RWPE1 (cell line): ENCODE data around the gene TRDN.

Source experiments
- CTCF ChIA-PET: fragments of 350-600 bp; sonication (Branson Sonifier 250); formaldehyde crosslinking; extraction: SDS; loops from one replicate; lab custom pipeline; 2021; lab: Yijun Ruan, JAX
- POLR2A ChIA-PET: fragments of 400-600 bp; formaldehyde crosslinking; extraction: SDS; loops from one replicate; lab custom pipeline; 2020; ENCODE audit warnings: antibody characterized with exemption; ENCODE audit not compliant: low non-redundant PET; lab: Yijun Ruan, JAX
- DNase-seq: peaks from one replicate; pipeline ENCODE4 v3.0.0; 2012; ENCODE audit warnings: low spot score
- H3K27ac ChIP-seq: fragments of 450-650 bp; 2 replicates; pipeline ENCODE4 v1.5.1; 2017
- TF ChIP-seq, protein P1 (sequence below): fragments of 450-650 bp; conservative IDR thresholded peaks from 2 replicates; pipeline ENCODE4 v1.5.1; 2017; ENCODE audit warnings: low read depth, mild to moderate bottlenecking

The TRDN gene

DNA sequence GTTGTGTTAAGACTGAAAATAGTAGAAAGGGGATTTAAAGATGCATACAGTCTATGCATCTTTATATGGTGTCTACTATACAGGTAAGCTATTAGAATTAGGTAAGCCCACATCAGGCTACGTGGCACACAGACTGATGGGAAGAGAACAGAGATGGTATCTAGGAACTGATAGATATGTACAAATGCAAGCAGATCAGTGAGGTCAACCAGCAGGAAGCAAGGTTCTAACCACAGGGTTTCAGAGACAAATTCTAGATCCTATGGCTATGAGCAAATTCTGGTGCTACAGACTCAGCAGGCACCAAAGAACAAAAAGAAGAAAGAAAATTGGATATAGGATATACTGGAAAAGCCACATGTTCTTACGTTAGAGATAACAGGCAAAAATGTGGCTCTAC is 110.6 kb downstream of the TRDN start:
- CTCF ChIA-PET: no interaction called here
- TF ChIP-seq, protein P1, sequence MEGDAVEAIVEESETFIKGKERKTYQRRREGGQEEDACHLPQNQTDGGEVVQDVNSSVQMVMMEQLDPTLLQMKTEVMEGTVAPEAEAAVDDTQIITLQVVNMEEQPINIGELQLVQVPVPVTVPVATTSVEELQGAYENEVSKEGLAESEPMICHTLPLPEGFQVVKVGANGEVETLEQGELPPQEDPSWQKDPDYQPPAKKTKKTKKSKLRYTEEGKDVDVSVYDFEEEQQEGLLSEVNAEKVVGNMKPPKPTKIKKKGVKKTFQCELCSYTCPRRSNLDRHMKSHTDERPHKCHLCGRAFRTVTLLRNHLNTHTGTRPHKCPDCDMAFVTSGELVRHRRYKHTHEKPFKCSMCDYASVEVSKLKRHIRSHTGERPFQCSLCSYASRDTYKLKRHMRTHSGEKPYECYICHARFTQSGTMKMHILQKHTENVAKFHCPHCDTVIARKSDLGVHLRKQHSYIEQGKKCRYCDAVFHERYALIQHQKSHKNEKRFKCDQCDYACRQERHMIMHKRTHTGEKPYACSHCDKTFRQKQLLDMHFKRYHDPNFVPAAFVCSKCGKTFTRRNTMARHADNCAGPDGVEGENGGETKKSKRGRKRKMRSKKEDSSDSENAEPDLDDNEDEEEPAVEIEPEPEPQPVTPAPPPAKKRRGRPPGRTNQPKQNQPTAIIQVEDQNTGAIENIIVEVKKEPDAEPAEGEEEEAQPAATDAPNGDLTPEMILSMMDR: no peak
- no peak overlapping the region for H3K27ac ChIP-seq
- no peak for DNase-seq
- POLR2A ChIA-PET: no interaction called here

DNA sequence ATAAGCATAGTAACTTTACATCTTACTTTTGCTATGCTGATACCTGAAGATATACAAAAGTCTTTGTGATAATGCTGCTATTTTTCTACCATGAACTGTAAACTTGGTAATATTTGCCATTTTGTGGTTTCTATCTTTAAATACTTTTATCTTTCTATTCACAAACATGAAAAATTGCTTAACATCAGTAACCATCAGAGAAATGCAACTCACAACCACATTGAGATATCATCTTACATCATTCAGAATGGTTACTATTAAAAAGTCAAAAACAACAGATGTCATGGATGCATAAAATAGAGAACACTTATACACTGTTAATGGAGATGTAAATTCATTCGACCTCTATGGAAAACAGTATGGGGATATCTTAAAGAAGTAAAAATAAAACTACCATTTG is 112.0 kb downstream of the TRDN start:
- DNase-seq: no peak

DNA sequence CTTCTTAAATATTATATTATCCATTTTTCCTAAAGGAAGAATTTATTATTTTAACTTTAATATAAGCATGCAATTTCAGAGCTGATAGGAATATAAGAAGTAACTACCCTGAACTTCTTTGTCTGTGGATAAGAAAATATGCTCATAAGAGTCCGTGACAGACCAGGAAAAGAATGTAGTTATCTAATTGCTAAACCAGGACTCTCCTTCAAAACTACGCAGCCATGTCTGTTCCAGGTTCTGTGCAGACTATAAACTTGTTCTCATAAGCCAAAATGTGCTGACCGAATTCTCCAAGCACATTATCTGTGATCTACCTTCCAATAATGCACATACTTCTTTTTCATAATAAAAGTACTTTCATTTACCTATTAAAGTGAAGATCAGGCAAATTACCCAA is 116.5 kb downstream of the TRDN start:
- DNase-seq: no peak
- ChIA-PET CTCF (interaction anchor here (0.6 kb wide), 1 partner anchor 1794 kb away, joined by 3 read pairs; no protein-coding TSS in a partner anchor), POLR2A (no interaction called here)
- TF ChIP-seq, protein P1: no peak
- H3K27ac ChIP-seq: no peak overlapping the region

More for the DNA sequence above, 112.0 kb downstream of the TRDN start:
- TF ChIP-seq, protein P1: no peak
- no peak overlapping the region for H3K27ac ChIP-seq
- ChIA-PET CTCF (no interaction called here), POLR2A (no interaction called here)

DNA sequence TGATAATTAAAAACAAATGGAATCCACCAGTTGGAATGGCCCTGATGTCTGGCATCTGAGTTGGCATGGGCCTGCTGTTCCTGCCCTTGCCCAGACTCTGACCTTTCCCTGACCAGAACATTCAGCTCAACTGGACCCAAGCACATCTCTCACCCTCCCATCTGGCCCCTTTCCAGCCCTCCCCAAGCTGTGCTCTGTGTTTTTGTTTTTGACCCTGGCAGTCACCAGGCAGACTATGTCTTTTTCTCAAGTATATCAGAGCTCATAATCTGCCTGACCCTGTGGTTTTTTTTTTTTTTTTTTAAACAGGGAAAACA is 117.6 kb downstream of the TRDN start:
- DNase-seq: no peak
- ChIA-PET CTCF (no interaction called here), POLR2A (no interaction called here)
- no peak overlapping the region for H3K27ac ChIP-seq
- TF ChIP-seq, protein P1: no peak

DNA sequence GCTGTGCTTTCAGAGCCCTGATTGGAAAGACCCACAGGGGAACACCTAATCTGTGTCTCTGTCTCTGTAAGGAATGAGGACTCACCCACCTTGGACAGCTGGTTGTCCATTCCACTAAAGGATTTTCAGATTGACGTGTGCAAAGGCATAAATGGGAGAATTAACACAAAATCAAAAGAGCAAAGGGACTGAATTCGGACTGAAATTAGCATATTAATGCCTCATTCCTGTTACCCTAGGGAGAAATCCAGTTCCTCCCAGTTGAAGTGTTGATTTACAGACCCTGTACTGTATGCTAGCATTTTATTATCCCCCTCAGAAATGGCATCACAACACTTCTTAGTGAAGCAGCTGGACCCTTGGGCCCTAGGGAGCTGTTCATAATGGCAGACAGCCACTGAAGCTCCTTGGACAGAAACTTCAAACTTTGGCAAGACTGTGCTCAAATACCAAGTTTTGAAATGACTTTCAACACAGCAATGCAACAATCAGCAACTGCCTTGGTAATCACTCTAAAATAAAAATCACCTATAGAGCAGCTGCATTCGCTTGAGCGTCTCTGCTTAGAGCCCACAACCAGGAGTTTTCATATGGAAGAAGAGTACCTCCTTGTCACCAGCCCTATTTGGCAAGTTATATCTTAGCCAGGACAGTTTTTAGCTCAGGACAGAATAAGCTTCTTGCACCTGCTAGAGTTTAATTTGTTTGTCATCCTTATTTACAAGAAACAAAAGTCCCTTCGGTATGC is 118.1 kb downstream of the TRDN start:
- CTCF ChIA-PET: no interaction called here
- POLR2A ChIA-PET: no interaction called here
- no peak for DNase-seq
- TF ChIP-seq, protein P1: no peak
- H3K27ac ChIP-seq: no peak overlapping the region

DNA sequence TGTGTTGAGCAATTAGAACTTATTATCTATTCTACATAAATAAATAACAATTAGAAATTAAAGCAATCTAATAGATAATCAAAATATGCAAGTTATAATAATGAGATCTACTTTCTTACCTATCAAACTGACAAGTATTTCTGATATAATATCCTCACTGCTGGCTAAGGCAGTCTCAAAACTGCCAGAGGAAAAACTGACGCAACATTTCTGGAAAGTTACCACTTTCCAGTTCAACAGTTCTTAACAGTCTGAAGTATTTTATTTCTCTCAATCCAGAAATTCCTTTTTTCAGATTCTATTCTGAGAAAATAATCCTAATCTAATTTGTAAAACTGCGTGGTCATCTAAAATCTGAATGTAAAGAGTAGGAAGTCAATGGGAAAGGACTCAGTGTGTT is 121.0 kb downstream of the TRDN start:
- no peak overlapping the region for H3K27ac ChIP-seq
- ChIA-PET POLR2A (no interaction called here), CTCF (no interaction called here)
- TF ChIP-seq, protein P1: no peak
- no peak for DNase-seq
